Measurements from ENCODE around the gene CHRND.

The CHRND gene

GRCh38 chr2:232576995-232577394, 51.0 kb downstream of the CHRND start:
- DNase-seq = no peak

DNA sequence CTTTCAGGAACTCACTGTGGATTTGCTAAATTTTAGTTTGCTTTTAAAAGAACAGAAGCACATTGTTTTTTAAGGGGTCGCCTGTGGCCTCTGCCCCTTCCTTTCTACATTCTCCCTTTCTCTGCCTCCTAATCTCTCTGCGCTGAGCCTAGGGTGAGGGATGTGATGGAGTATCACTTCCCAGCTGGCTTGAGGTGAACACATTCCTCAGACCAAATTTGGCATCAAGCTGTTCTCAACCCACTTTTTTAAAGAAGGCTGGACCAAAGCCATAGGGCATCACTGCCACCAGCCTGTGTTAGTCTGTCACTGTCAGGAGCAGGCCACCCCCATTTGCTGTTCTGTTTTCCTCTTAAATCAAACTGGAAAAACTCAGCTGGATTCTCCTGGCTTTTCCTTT, 51.9 kb downstream of the CHRND start:
- DNase-seq = no peak

DNA sequence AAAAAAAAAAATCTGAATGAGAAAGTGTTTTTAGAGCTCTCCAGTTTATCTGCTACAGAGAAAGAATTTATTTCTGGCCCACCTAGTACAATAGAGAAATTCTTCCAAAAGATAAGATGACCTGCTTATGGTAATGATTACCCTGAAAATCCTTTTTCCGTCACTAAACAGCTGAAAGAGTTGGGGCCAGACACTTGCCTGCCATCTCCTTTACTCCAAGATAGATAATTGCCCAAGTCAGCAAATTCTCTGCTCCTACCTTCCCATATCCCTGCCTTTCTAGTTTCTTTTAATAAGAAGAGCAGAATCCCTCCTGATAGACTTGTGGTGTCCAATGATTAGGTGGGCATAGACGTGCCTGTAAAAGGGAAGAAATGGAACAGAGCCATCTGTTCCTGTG, 52.7 kb downstream of the CHRND start:
- DNase-seq = no peak

DNA sequence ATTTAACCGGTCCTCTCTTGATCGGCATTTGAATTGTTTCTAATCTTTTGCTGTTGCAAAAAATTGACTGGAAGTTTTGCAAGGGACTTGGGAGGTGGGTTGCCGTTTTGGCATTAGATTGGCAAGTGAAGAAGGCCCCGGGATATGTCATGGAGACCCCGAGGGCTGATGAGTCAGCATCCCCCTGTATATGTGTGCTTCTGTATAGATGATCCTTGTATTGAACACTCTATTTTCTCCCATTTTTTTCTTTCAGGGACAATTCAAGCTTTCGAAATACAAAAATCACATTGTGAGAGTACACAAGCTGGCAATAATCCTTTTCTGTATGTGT, 54.7 kb downstream of the CHRND start:
- DNase-seq = no peak

GRCh38 chr2:232581725-232582124, 55.8 kb downstream of the CHRND start:
- DNase-seq = no peak

DNA sequence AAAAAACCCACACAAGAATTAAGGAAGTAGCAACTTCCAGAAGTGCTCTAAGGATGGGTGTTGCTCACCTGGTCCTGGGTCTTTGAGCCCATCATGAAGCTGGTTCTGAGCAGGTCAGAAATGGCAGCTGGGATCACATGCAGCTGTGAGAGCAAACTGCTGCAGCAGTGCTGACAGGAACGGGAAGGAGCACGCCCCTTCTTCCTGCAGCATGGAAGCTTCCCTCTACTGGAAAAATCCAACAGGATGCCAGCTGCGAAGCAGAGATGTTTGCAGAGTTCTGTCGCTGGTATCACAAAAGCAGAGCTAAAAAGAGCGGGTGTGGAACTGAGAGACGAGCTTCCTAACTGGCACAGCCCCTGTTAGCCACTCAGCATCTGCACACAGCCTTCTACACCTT, 58.3 kb downstream of the CHRND start:
- no peak for DNase-seq

All from T-helper 2 cell (primary cell).